ENCODE measurements around the gene MOB3B. TPM values are rescaled to one million over a fixed set of nuclear protein-coding genes. Genes with fewer than 3 reads are reported as not detected.

MOB3B gene
- total RNA-seq, 1 donor from 2014 or later, result 0.07 TPM

GRCh38 chr9:27393054-27393846 is 136.4 kb downstream of the MOB3B start:
- DNase-seq (ENCODE audit: low read depth, low spot score), result no peak

GRCh38 chr9:27392451-27392850 is 137.2 kb downstream of the MOB3B start:
- no peak for DNase-seq (ENCODE audit: low read depth, low spot score)

- no peak for DNase-seq (ENCODE audit: low read depth, low spot score)
Observed at GRCh38 chr9:27391040-27391895, 138.3 kb downstream of the MOB3B start.

GRCh38 chr9:27388150-27388549 is 141.5 kb downstream of the MOB3B start:
- no peak for DNase-seq (ENCODE audit: low read depth, low spot score)

- DNase-seq (ENCODE audit: low read depth, low spot score), result no peak
Observed at GRCh38 chr9:27387722-27388121, 141.9 kb downstream of the MOB3B start.

GRCh38 chr9:27386571-27387091 is 143.0 kb downstream of the MOB3B start:
- DNase-seq (ENCODE audit: low read depth, low spot score), result no peak

- no peak for DNase-seq (ENCODE audit: low read depth, low spot score)
Observed at GRCh38 chr9:27385606-27386322, 143.8 kb downstream of the MOB3B start.

GRCh38 chr9:27384262-27385014 is 145.2 kb downstream of the MOB3B start:
- DNase-seq (ENCODE audit: low read depth, low spot score), result no peak

GRCh38 chr9:27383524-27383923 is 146.1 kb downstream of the MOB3B start:
- DNase-seq (ENCODE audit: low read depth, low spot score), result no peak

GRCh38 chr9:27382975-27383374 is 146.6 kb downstream of the MOB3B start:
- DNase-seq (ENCODE audit: low read depth, low spot score), result no peak

- no peak for DNase-seq (ENCODE audit: low read depth, low spot score)
Observed at GRCh38 chr9:27382308-27382707, 147.3 kb downstream of the MOB3B start.

- no peak for DNase-seq (ENCODE audit: low read depth, low spot score)
Observed at GRCh38 chr9:27379311-27380251, 150.0 kb downstream of the MOB3B start.

- no peak for DNase-seq (ENCODE audit: low read depth, low spot score)
Observed at GRCh38 chr9:27377811-27378456, 151.7 kb downstream of the MOB3B start.

- no peak for DNase-seq (ENCODE audit: low read depth, low spot score)
Observed at GRCh38 chr9:27377147-27377807, 152.3 kb downstream of the MOB3B start.

- no peak for DNase-seq (ENCODE audit: low read depth, low spot score)
Observed at GRCh38 chr9:27373851-27374250, 155.8 kb downstream of the MOB3B start.

GRCh38 chr9:27372615-27373014 is 157.0 kb downstream of the MOB3B start:
- DNase-seq (ENCODE audit: low read depth, low spot score), result no peak

- no peak for DNase-seq (ENCODE audit: low read depth, low spot score)
Observed at GRCh38 chr9:27371382-27371781, 158.2 kb downstream of the MOB3B start.

- no peak for DNase-seq (ENCODE audit: low read depth, low spot score)
Observed at GRCh38 chr9:27369591-27369990, 160.0 kb downstream of the MOB3B start.
